ENCODE results near the gene EPHB6.

Gene EPHB6

GRCh38 chr7:142827951-142828500 is 26.9 kb upstream of the EPHB6 start:
- TF ChIP-seq, protein P1, sequence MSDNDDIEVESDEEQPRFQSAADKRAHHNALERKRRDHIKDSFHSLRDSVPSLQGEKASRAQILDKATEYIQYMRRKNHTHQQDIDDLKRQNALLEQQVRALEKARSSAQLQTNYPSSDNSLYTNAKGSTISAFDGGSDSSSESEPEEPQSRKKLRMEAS (IDR thresholded peaks at IDR 0.05): no peak
- no peak for TF ChIP-seq TEAD4 (IDR thresholded peaks at IDR 0.05)

DNA sequence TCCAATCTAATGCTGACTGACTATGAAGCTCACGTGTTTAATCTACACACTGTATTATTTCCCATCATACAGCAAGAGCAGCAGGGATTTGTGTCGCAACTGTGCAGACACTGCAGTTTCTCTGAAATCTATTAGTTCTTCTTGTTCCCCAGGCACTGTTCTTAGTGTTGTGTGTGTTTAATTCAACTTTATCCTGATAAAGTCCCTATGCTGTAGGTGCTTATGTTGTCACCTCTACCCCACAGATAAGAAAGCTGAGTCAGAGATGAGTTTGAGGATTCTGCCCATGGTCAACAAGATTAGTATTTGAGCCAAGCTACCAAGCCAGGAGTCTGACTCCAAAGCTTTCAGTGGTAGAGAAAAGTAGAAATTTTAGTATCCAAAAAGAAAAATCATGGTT is 22.5 kb upstream of the EPHB6 start:
- no peak for TF ChIP-seq NFIC (IDR thresholded peaks at IDR 0.05)
- no peak for TF ChIP-seq TAF1 (IDR thresholded peaks at IDR 0.05; ENCODE audit: low read depth)
- TF ChIP-seq YY1 (IDR thresholded peaks at IDR 0.05; ENCODE audit: low read depth): no peak
- no peak for TF ChIP-seq ZBTB7A (IDR thresholded peaks at IDR 0.05; ENCODE audit: low read depth)
- no peak for TF ChIP-seq TCF12 (IDR thresholded peaks at IDR 0.05; ENCODE audit: low read depth)
- TF ChIP-seq CREB1 (IDR thresholded peaks at IDR 0.05; ENCODE audit: low read depth): no peak
- no peak for TF ChIP-seq FOXM1 (IDR thresholded peaks at IDR 0.05; ENCODE audit: borderline replicate concordance, low read depth)
- no peak for TF ChIP-seq RAD21 (IDR thresholded peaks at IDR 0.05; ENCODE audit: low read depth)
- TF ChIP-seq USF1 (IDR thresholded peaks at IDR 0.05): no peak
- TF ChIP-seq EP300 (IDR thresholded peaks at IDR 0.05; ENCODE audit: borderline replicate concordance): no peak
- TF ChIP-seq, protein P2, sequence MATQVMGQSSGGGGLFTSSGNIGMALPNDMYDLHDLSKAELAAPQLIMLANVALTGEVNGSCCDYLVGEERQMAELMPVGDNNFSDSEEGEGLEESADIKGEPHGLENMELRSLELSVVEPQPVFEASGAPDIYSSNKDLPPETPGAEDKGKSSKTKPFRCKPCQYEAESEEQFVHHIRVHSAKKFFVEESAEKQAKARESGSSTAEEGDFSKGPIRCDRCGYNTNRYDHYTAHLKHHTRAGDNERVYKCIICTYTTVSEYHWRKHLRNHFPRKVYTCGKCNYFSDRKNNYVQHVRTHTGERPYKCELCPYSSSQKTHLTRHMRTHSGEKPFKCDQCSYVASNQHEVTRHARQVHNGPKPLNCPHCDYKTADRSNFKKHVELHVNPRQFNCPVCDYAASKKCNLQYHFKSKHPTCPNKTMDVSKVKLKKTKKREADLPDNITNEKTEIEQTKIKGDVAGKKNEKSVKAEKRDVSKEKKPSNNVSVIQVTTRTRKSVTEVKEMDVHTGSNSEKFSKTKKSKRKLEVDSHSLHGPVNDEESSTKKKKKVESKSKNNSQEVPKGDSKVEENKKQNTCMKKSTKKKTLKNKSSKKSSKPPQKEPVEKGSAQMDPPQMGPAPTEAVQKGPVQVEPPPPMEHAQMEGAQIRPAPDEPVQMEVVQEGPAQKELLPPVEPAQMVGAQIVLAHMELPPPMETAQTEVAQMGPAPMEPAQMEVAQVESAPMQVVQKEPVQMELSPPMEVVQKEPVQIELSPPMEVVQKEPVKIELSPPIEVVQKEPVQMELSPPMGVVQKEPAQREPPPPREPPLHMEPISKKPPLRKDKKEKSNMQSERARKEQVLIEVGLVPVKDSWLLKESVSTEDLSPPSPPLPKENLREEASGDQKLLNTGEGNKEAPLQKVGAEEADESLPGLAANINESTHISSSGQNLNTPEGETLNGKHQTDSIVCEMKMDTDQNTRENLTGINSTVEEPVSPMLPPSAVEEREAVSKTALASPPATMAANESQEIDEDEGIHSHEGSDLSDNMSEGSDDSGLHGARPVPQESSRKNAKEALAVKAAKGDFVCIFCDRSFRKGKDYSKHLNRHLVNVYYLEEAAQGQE (IDR thresholded peaks at IDR 0.05; ENCODE audit: low read depth): no peak
- TF ChIP-seq, protein P1 (IDR thresholded peaks at IDR 0.05): no peak
- no peak for TF ChIP-seq TEAD4 (IDR thresholded peaks at IDR 0.05)
- TF ChIP-seq CEBPB (IDR thresholded peaks at IDR 0.05): no peak
- no peak for TF ChIP-seq EGR1 (IDR thresholded peaks at IDR 0.05)

DNA sequence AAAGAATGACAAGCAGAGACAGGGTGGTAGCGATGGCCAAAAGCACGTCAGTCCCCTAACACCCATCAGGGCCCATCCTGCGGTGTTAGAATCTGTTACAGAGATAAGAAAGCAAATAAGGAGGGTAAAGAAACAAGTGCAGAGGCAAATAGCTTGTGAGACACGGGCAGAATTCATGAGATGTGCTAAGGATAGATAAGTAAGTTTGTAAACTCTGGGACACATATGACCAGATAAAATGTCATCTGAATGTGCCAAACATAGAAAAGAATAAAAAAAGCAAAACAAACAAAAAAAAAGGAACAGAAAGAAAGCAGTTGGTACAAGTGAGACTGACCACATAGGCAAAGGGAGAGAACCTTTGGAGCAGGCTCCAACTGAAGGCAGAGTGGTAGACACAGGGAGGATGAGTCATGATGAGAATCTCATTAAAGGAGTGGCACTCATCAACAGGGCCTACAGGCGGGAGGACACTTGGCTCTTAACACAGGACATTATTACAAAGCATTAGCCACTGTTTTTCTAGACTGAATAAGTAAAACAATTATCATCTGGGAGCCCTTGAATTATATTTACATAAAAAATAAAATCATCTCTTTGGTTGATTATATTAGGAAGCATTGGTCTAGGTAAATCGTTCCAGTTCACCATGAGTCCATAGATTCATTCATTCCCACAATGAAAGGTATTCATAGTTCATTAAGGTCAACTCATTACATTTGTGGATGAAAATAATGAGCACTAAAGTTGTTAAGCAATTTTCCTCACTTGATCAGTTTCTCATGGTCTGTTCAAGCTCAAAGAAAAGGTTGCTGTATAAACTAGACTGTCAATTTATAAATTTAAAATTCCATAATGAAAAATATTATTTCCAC is 21.5 kb upstream of the EPHB6 start:
- TF ChIP-seq, protein P1 (IDR thresholded peaks at IDR 0.05): no peak
- TF ChIP-seq TAF1 (IDR thresholded peaks at IDR 0.05; ENCODE audit: low read depth) (no peak), EP300 (IDR thresholded peaks at IDR 0.05; ENCODE audit: borderline replicate concordance) (no peak), CREB1 (IDR thresholded peaks at IDR 0.05; ENCODE audit: low read depth) (no peak), TCF12 (IDR thresholded peaks at IDR 0.05; ENCODE audit: low read depth) (no peak), USF1 (IDR thresholded peaks at IDR 0.05) (no peak)

- TF ChIP-seq EP300 (IDR thresholded peaks at IDR 0.05; ENCODE audit: borderline replicate concordance) (no peak), YY1 (IDR thresholded peaks at IDR 0.05; ENCODE audit: low read depth) (no peak), NFIC (IDR thresholded peaks at IDR 0.05) (no peak), ZBTB7A (IDR thresholded peaks at IDR 0.05; ENCODE audit: low read depth) (no peak), RAD21 (IDR thresholded peaks at IDR 0.05; ENCODE audit: low read depth) (no peak), CEBPB (IDR thresholded peaks at IDR 0.05) (no peak)
- TF ChIP-seq, protein P1 (IDR thresholded peaks at IDR 0.05): no peak
These were observed 19.4 kb upstream of the EPHB6 start for GRCh38 chr7:142835487-142835886.

DNA sequence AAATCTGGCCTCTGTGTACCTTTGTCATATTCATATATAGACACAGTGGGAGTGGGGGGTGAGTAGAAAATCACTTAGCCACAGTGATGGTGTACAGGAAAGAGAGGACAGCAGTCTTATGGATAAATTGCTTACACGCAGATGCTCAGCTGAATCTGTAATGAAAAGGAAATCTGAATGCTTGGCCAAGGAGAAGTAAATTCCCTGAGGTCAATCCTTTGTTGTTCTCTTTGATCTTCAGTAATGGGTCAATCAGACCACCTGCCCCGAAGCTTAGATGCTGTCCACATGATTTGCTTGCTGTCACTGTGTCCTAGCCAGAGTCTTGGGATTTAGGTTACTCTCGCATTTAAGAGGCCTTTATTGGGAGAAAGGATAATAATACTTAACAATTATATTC is 18.4 kb upstream of the EPHB6 start:
- TF ChIP-seq TAF1 (IDR thresholded peaks at IDR 0.05; ENCODE audit: low read depth) (no peak), RAD21 (IDR thresholded peaks at IDR 0.05; ENCODE audit: low read depth) (no peak), YY1 (IDR thresholded peaks at IDR 0.05; ENCODE audit: low read depth) (no peak), CREB1 (IDR thresholded peaks at IDR 0.05; ENCODE audit: low read depth) (no peak), TEAD4 (IDR thresholded peaks at IDR 0.05) (no peak), ZBTB7A (IDR thresholded peaks at IDR 0.05; ENCODE audit: low read depth) (no peak), TCF12 (IDR thresholded peaks at IDR 0.05; ENCODE audit: low read depth) (no peak), EGR1 (IDR thresholded peaks at IDR 0.05) (no peak), EP300 (IDR thresholded peaks at IDR 0.05; ENCODE audit: borderline replicate concordance) (no peak), FOXM1 (IDR thresholded peaks at IDR 0.05; ENCODE audit: borderline replicate concordance, low read depth) (no peak), USF1 (IDR thresholded peaks at IDR 0.05) (no peak), CEBPB (IDR thresholded peaks at IDR 0.05) (no peak), NFIC (IDR thresholded peaks at IDR 0.05) (no peak)
- TF ChIP-seq, protein P2 (IDR thresholded peaks at IDR 0.05; ENCODE audit: low read depth): no peak
- TF ChIP-seq, protein P1 (IDR thresholded peaks at IDR 0.05): no peak
